DND-41 (cell line): ENCODE data around the gene FRMPD4.
"Not testable (repeated sequence)": the region's sequence is repeated elsewhere in the genome, so short reads cannot be mapped to it uniquely, and the experiment has no call there.

Experiments used
- ATAC-seq: fragments of 200-7000 bp; cut with Tn5 transposase; 3 replicates; pipeline ENCODE4 v1.9.1; 2021; ENCODE audit warnings: low read depth; ENCODE audit not compliant: insufficient read depth
- DNase-seq: peaks from one replicate; pipeline ENCODE4 v3.0.0-alpha.2; 2020
- H2AFZ ChIP-seq: 2 replicates; pipeline ENCODE4 v1.6.0; 2012; ENCODE audit warnings: low read depth, low read length
- H3K27ac ChIP-seq: 2 replicates; pipeline ENCODE4 v1.5.1; 2012; ENCODE audit warnings: low read length, inconsistent platforms
- H3K27me3 ChIP-seq: fragments of 200-600 bp; sonication (generic); 2 replicates; pipeline ENCODE4 v1.6.0; 2012; ENCODE audit warnings: low read length, mild to moderate bottlenecking, inconsistent platforms; ENCODE audit not compliant: insufficient read depth, poor library complexity
- H3K36me3 ChIP-seq: 2 replicates; pipeline ENCODE4 v1.5.1; 2012; ENCODE audit warnings: low read length, inconsistent platforms; ENCODE audit not compliant: insufficient read depth
- H3K4me1 ChIP-seq: 2 replicates; pipeline ENCODE4 v1.5.1; 2012; ENCODE audit warnings: mild to moderate bottlenecking, low read length; ENCODE audit not compliant: insufficient read depth
- H3K4me2 ChIP-seq: 2 replicates; pipeline ENCODE4 v1.6.0; 2012; ENCODE audit warnings: mild to moderate bottlenecking, moderate library complexity, low read length, inconsistent platforms; ENCODE audit not compliant: insufficient read depth
- H3K4me3 ChIP-seq, 2 experiments: fragments of 200-600 bp in 1 of 2; shearing (Covaris generic) in 1 of 2; 2 replicates each; pipeline ENCODE4 v1.5.1; 2012 to 2016; ENCODE audit warnings: inconsistent platforms in 2 of 2, low read length in 2 of 2, mild to moderate bottlenecking in 2 of 2, low read depth in 1 of 2, moderate library complexity in 1 of 2
- H3K79me2 ChIP-seq: 2 replicates; pipeline ENCODE4 v1.6.0; 2012; ENCODE audit warnings: low read length, inconsistent platforms; ENCODE audit not compliant: insufficient read depth
- H3K9ac ChIP-seq: 2 replicates; pipeline ENCODE4 v1.6.0; 2012; ENCODE audit warnings: low read depth, mild to moderate bottlenecking, inconsistent platforms, low read length, moderate library complexity
- H3K9me3 ChIP-seq: 2 replicates; pipeline ENCODE4 v1.5.1; 2012; ENCODE audit warnings: low read length, moderate library complexity, mild to moderate bottlenecking, inconsistent platforms; ENCODE audit not compliant: insufficient read depth, severe bottlenecking
- H4K20me1 ChIP-seq: 2 replicates; pipeline ENCODE4 v1.6.0; 2012; ENCODE audit warnings: low read length; ENCODE audit not compliant: insufficient read depth
- CTCF ChIP-seq: IDR thresholded peaks from 2 replicates; pipeline ENCODE4 v1.5.1; 2012; ENCODE audit warnings: borderline replicate concordance, low read length, moderate library complexity, mild to moderate bottlenecking; ENCODE audit not compliant: poor library complexity, severe bottlenecking; ENCODE audit errors: extremely low read depth
- EZH2 ChIP-seq: IDR thresholded peaks from 3 replicates; pipeline ENCODE4 v1.6.1; 2012; ENCODE audit warnings: borderline replicate concordance, low read depth, mild to moderate bottlenecking, moderate library complexity, low read length, inconsistent platforms; ENCODE audit not compliant: severe bottlenecking

The FRMPD4 gene

DNA sequence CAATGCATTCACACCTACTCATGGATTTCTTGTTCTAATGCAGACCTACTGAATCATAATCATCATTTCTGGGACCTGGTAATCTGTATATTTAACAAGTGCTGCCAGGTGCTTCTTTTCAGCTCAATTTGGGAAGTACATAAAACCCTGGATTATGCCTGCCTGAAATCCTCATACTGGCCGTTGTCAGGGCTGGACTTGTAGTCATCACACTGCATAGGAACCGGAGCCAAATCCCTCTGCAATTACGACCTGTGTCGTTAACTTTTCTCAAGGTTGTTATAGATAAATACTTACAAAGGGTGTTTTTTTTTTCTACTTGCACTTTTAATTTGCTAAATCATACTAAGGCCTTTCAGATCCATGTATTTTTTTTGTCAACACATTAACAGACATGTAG is 358.1 kb downstream of the FRMPD4 start:
- ATAC-seq (no peak), DNase-seq (no peak)
- Histone ChIP-seq H3K79me2 (no peaks in the 10 kb centered on the region), H4K20me1 (no peaks in the 10 kb centered on the region), H3K9me3 (no peaks in the 10 kb centered on the region), H3K27me3 (no peaks in the 10 kb centered on the region), H3K4me1 (no peaks in the 10 kb centered on the region), H3K4me3 (no peak overlapping the region), H3K9ac (no peak overlapping the region), H2AFZ (no peak overlapping the region), H3K4me2 (no peak overlapping the region), H3K27ac (no peak overlapping the region), H3K36me3 (no peaks in the 10 kb centered on the region)
- TF ChIP-seq EZH2 (no peak), CTCF (no peak)

DNA sequence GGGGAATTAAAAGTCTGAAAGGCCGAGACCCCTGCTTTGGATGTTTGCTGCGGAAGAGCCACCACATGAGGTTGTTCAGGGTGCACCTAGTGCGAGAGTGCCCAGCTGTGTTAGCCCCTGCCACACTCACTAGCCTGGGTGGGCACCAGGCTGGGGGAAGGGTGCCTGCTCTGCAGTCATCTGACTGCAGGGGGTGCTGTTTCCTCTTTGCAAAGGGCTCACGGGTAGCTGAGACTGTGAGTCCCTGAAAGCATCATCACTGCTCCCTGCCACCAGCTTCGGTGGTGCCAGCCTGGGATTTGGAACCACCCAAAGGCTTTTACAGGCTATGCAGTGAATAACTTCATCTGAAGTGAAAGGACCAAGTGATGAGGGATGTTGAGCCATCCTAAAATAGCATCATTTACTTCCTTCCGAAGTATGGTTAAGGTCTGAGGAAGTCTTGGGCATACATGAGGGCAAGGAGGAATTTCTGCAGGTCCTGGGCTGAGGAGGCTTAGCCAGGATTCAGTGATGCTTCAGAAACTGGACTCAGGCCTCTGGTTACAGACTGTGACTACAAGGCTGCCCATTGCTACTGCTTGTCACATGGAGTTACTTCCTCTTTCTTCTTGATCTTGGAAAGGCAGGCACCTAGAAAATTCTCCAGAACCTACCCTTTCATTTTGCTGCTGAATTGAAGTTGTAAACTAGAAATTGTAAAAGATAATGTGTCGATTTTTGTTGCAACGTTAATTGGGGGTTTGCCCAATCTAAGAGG is 359.7 kb downstream of the FRMPD4 start:
- Histone ChIP-seq H2AFZ (no peak overlapping the region), H3K4me3 (no peak overlapping the region), H3K79me2 (no peaks in the 10 kb centered on the region), H3K27ac (no peak overlapping the region), H3K4me2 (no peak overlapping the region), H3K9ac (no peak overlapping the region), H3K9me3 (no peaks in the 10 kb centered on the region), H3K27me3 (no peaks in the 10 kb centered on the region), H4K20me1 (no peaks in the 10 kb centered on the region), H3K36me3 (no peaks in the 10 kb centered on the region), H3K4me1 (no peaks in the 10 kb centered on the region)
- TF ChIP-seq EZH2 (no peak), CTCF (peak; percentile 57)
- DNase-seq, result peak; percentile 18
- peak; percentile 47; the same call in 1 of the 3 replicates for ATAC-seq

GRCh38 chrX:12505127-12505526 is 366.9 kb downstream of the FRMPD4 start:
- no peak for TF ChIP-seq EZH2
- no peak for TF ChIP-seq CTCF
- H3K27me3 ChIP-seq, result no peaks in the 10 kb centered on the region
- H3K27ac ChIP-seq, result no peak overlapping the region
- no peak for DNase-seq
- no peak overlapping the region for H2AFZ ChIP-seq
- no peaks in the 10 kb centered on the region for H3K79me2 ChIP-seq
- no peak for ATAC-seq
- H3K36me3 ChIP-seq, result no peaks in the 10 kb centered on the region
- no peaks in the 10 kb centered on the region for H3K4me1 ChIP-seq
- H3K4me3 ChIP-seq, result no peak overlapping the region
- H4K20me1 ChIP-seq, result no peaks in the 10 kb centered on the region
- H3K4me2 ChIP-seq, result no peak overlapping the region
- H3K9me3 ChIP-seq, result no peaks in the 10 kb centered on the region
- H3K9ac ChIP-seq, result no peak overlapping the region

DNA sequence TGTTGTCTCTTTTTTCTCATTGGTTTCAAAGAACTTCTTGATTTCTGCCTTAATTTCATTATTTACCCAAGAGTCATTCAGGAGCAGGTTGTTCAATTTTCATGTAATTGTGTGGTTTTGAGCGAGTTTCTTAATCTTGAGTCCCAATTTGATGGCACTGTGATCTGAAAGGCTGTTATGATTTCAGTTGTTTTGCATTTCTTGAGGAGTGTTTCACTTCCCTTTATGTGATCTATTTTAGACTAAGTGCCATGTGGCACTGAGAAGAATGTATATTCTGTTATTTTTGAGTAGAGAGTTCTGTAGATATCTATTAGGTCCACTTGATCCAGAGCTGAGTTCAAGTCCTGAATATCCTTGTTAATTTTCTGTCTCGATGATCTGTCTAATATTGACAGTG is 377.1 kb downstream of the FRMPD4 start:
- H3K36me3 ChIP-seq, H3K4me1 ChIP-seq, H3K9ac ChIP-seq, H3K4me2 ChIP-seq, DNase-seq, H3K9me3 ChIP-seq, H3K27ac ChIP-seq, H3K79me2 ChIP-seq, H3K27me3 ChIP-seq, H2AFZ ChIP-seq, H4K20me1 ChIP-seq, ATAC-seq, H3K4me3 ChIP-seq: not testable (repeated sequence)
